Ovary (tissue), 3 donors: Measurements from ENCODE around the gene RPTOR.

Experiments used
- EP300 ChIP-seq: sonication (generic); formaldehyde crosslinking; IDR thresholded peaks from one replicate; pipeline ENCODE4 v1.6.1; 2017; ENCODE audit warnings: antibody characterized with exemption
- POLR2A ChIP-seq: fragments of 450-650 bp; IDR thresholded peaks from one replicate; pipeline ENCODE4 v1.6.1; 2017; ENCODE audit warnings: antibody characterized with exemption, mild to moderate bottlenecking, moderate library complexity
- TF ChIP-seq, protein P1 (sequence below), 3 donors: fragments of 450-650 bp in 2 of 3; fragments of 200-600 bp in 1 of 3; IDR thresholded peaks; one replicate each; pipeline versions ENCODE4 v1.5.1 to v1.8.0; 2016 to 2022; ENCODE audit warnings: antibody characterized with exemption in 3 of 3, mild to moderate bottlenecking in 1 of 3
- donor health status: DM: no; HTN: no; CAD: no.

DNA sequence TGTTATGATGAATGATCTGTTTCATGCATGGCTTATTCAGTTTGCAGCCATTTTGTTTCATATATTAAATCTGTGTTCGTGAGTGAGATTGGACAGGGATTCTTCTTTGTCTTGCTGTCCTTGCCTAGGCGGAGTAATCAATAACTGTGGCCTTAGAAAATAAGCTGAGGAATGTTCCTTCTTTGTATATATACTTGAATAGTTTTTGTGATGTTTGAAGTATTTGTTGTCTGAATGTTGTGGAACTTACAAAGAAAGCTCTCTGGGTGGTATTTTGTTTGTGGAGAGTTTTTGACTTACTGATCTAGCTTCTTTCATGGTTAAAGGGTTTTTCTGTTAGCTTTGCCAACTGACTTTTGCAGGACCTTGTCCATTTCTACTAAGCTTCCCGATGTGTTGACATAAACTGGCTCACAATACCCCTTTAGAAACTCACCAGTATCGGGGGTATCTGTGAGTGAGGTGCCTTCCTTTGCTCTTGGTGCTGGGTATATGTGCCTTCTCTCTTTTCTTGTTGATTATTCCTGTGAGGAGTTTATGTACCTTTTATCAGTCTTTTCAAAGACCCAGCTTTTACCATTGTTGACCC lies 166.2 kb downstream of the RPTOR start:
- TF ChIP-seq, protein P1, sequence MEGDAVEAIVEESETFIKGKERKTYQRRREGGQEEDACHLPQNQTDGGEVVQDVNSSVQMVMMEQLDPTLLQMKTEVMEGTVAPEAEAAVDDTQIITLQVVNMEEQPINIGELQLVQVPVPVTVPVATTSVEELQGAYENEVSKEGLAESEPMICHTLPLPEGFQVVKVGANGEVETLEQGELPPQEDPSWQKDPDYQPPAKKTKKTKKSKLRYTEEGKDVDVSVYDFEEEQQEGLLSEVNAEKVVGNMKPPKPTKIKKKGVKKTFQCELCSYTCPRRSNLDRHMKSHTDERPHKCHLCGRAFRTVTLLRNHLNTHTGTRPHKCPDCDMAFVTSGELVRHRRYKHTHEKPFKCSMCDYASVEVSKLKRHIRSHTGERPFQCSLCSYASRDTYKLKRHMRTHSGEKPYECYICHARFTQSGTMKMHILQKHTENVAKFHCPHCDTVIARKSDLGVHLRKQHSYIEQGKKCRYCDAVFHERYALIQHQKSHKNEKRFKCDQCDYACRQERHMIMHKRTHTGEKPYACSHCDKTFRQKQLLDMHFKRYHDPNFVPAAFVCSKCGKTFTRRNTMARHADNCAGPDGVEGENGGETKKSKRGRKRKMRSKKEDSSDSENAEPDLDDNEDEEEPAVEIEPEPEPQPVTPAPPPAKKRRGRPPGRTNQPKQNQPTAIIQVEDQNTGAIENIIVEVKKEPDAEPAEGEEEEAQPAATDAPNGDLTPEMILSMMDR (IDR thresholded peaks at IDR 0.05) = no peak
- TF ChIP-seq POLR2A (no peak), EP300 (no peak)
